HEK293 (cell line): ENCODE results near the gene DHX16.

Source experiments
- CTCF ChIA-PET: fragments of 350-600 bp; formaldehyde crosslinking; extraction: SDS; loops from one replicate; lab custom pipeline; 2021; ENCODE audit warnings: antibody characterized with exemption; lab: Yijun Ruan, JAX
- POLR2A ChIA-PET: fragments of 300-600 bp; formaldehyde crosslinking; extraction: SDS; loops from one replicate; lab custom pipeline; 2020; ENCODE audit warnings: antibody characterized with exemption, inconsistent platforms; lab: Yijun Ruan, JAX
- H3K27ac ChIP-seq: fragments of 200-500 bp; sonication (Bioruptor generic); 2 replicates; pipeline ENCODE4 v1.5.1; 2014; ENCODE audit warnings: low read depth, low read length, control low read depth, inconsistent platforms; ENCODE audit errors: extremely low read depth
- H3K36me3 ChIP-seq, 2 experiments: fragments of 200-500 bp in 1 of 2; sonication (Bioruptor generic) in 1 of 2; 1 replicate in 1 of 2; 2 replicates in 1 of 2; pipeline ENCODE4 v1.5.1; 2014 to 2017; ENCODE audit warnings: inconsistent platforms in 2 of 2, low read length in 2 of 2; ENCODE audit not compliant: control insufficient read depth in 2 of 2, insufficient read depth in 1 of 2
- H3K4me1 ChIP-seq: fragments of 200-500 bp; sonication (Bioruptor generic); 2 replicates; pipeline ENCODE4 v1.5.1; 2014; ENCODE audit warnings: mild to moderate bottlenecking, low read length, inconsistent platforms; ENCODE audit not compliant: control insufficient read depth, insufficient read depth
- H3K4me3 ChIP-seq: 2 replicates; pipeline ENCODE4 v1.5.1; 2011; ENCODE audit warnings: low read depth, mild to moderate bottlenecking, control low read depth, low read length, moderate library complexity
- H3K9me3 ChIP-seq: fragments of 200-500 bp; sonication (Bioruptor generic); 2 replicates; pipeline ENCODE4 v1.5.1; 2014; ENCODE audit warnings: low read depth, low read length, inconsistent platforms; ENCODE audit not compliant: control insufficient read depth, insufficient read depth
- KLF1 ChIP-seq: fragments of 450-650 bp; formaldehyde crosslinking; IDR thresholded peaks from 2 replicates; pipeline ENCODE4 v1.5.1; 2016; ENCODE audit warnings: missing biosample characterization, missing genetic modification characterization
- KLF8 ChIP-seq: fragments of 450-650 bp; formaldehyde crosslinking; IDR thresholded peaks from 2 replicates; pipeline ENCODE4 v1.5.1; 2016; ENCODE audit warnings: missing biosample characterization, missing genetic modification characterization
- PRDM4 ChIP-seq: fragments of 450-650 bp; formaldehyde crosslinking; IDR thresholded peaks from 2 replicates; pipeline ENCODE4 v1.5.1; 2017; ENCODE audit warnings: missing biosample characterization, missing genetic modification characterization
- YY1 ChIP-seq: fragments of 450-650 bp; formaldehyde crosslinking; IDR thresholded peaks from 2 replicates; pipeline ENCODE4 v1.5.1; 2018; ENCODE audit warnings: missing biosample characterization, missing genetic modification characterization
- ZBTB20 ChIP-seq: fragments of 450-650 bp; formaldehyde crosslinking; IDR thresholded peaks from 2 replicates; pipeline ENCODE4 v1.5.1; 2016; ENCODE audit warnings: missing biosample characterization, missing genetic modification characterization
- ZFP37 ChIP-seq: fragments of 450-650 bp; formaldehyde crosslinking; IDR thresholded peaks from 2 replicates; pipeline ENCODE4 v1.5.1; 2016; ENCODE audit warnings: missing biosample characterization, missing genetic modification characterization
- ZFP69B ChIP-seq: fragments of 450-650 bp; formaldehyde crosslinking; IDR thresholded peaks from 2 replicates; pipeline ENCODE4 v1.5.1; 2016; ENCODE audit warnings: missing biosample characterization, missing genetic modification characterization
- ZIC2 ChIP-seq: fragments of 450-650 bp; formaldehyde crosslinking; IDR thresholded peaks from 2 replicates; pipeline ENCODE4 v1.5.1; 2016; ENCODE audit warnings: missing biosample characterization, missing genetic modification characterization
- ZNF138 ChIP-seq: fragments of 450-650 bp; formaldehyde crosslinking; IDR thresholded peaks from 2 replicates; pipeline ENCODE4 v1.5.1; 2016; ENCODE audit warnings: missing biosample characterization, missing genetic modification characterization, borderline replicate concordance
- ZNF2 ChIP-seq: fragments of 450-650 bp; formaldehyde crosslinking; IDR thresholded peaks from 2 replicates; pipeline ENCODE4 v1.5.1; 2016; ENCODE audit warnings: missing biosample characterization, missing genetic modification characterization
- ZNF324 ChIP-seq: fragments of 450-650 bp; formaldehyde crosslinking; IDR thresholded peaks from 2 replicates; pipeline ENCODE4 v1.5.1; 2016; ENCODE audit warnings: missing biosample characterization, missing genetic modification characterization
- ZNF394 ChIP-seq: fragments of 450-650 bp; formaldehyde crosslinking; IDR thresholded peaks from 2 replicates; pipeline ENCODE4 v1.5.1; 2016; ENCODE audit warnings: missing biosample characterization, missing genetic modification characterization, mild to moderate bottlenecking, moderate library complexity, borderline replicate concordance
- ZNF560 ChIP-seq: fragments of 450-650 bp; formaldehyde crosslinking; IDR thresholded peaks from 2 replicates; pipeline ENCODE4 v1.5.1; 2017; ENCODE audit warnings: missing biosample characterization, missing genetic modification characterization, borderline replicate concordance
- ZNF629 ChIP-seq: fragments of 450-650 bp; formaldehyde crosslinking; IDR thresholded peaks from 2 replicates; pipeline ENCODE4 v1.5.1; 2017; ENCODE audit warnings: missing biosample characterization, missing genetic modification characterization
- ZNF692 ChIP-seq: fragments of 450-650 bp; formaldehyde crosslinking; IDR thresholded peaks from 2 replicates; pipeline ENCODE4 v1.5.1; 2016; ENCODE audit warnings: missing biosample characterization, missing genetic modification characterization
- TF ChIP-seq, protein P1 (sequence below): fragments of 450-650 bp; formaldehyde crosslinking; IDR thresholded peaks from 2 replicates; pipeline ENCODE4 v1.5.1; 2016; ENCODE audit warnings: missing biosample characterization, missing genetic modification characterization
- TF ChIP-seq, protein P2 (sequence below): fragments of 450-650 bp; formaldehyde crosslinking; IDR thresholded peaks from 2 replicates; pipeline ENCODE4 v1.5.1; 2016; ENCODE audit warnings: missing biosample characterization, missing genetic modification characterization
- TF ChIP-seq, protein P3 (sequence below): fragments of 450-650 bp; formaldehyde crosslinking; conservative IDR thresholded peaks from 2 replicates; pipeline ENCODE4 v1.5.1; 2016; ENCODE audit warnings: low read depth, missing biosample characterization, missing genetic modification characterization
- TF ChIP-seq, protein P4 (sequence below): fragments of 450-650 bp; formaldehyde crosslinking; IDR thresholded peaks from 2 replicates; pipeline ENCODE4 v1.5.1; 2016; ENCODE audit warnings: missing biosample characterization, missing genetic modification characterization

Gene DHX16

DNA sequence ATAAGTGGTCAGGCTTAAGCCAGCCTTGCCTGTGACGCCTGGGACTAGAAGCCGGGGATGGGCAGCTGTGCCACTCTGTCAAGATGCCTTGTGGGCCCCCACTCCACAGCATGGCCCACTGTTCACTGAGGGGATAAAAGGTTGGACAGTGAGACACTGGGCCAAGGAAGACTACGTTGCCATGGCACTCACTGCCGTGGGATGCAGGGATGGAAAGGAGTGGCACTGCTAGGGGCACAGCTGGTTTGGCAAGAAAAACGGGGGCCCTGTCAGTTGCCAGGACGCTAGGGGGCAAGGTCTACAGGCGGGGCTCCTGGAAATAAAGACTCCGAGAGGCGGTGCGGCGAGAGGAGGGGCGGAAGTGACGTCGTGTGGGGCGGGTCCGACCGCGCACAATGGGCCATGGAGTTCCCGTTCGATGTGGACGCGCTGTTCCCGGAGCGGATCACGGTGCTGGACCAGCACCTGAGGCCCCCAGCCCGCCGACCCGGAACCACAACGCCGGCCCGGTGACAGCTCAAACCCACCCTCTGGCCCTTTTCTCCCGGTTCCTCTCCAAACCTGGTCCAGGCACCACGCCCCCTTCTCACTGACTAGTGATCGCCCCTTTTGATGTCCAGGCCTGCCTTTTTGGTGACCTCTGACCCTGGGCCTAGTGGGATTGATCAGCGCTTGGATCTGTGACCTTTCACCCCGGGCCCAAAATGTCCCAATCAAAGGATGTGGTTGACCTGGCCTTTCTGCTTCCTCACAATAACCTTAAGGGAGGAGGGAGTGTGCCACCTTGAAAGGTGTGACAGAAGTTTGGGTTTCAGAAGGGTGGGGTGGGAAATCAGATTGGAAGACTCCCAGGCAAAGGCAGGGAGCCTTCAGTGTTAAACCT, 46.1 kb downstream of the DHX16 start, which contains the start of gene ATAT1:
TSS of gene ATAT1 (plus strand) at position 391 of the 883 bp plus-strand sequence.
- H3K36me3 ChIP-seq: peaks cover 59 to 84% of the 10 kb centered on the region in 2 experiments; a peak in 2 of 3 replicates
- H3K27ac ChIP-seq: peak within 1 kb of the TSS; percentile 76
- no peaks in the 10 kb centered on the region; the same call in 1 of the 2 replicates for H3K4me1 ChIP-seq
- CTCF ChIA-PET: interaction anchor here (0.6 to 1.0 kb wide), 4 partner anchors 9 to 97 kb away, joined by 3 to 4 read pairs (median 4); partner anchors contain the start of gene MRPS18B
- no peaks in the 10 kb centered on the region for H3K9me3 ChIP-seq
- POLR2A ChIA-PET: interaction anchor here (1.0 to 2.0 kb wide), 5 partner anchors 9 to 90 kb away, joined by 3 to 15 read pairs (median 11); partner anchors contain the start of genes MDC1, MRPS18B and PPP1R10
- H3K4me3 ChIP-seq: peak within 1 kb of the TSS; percentile 77
- TF ChIP-seq, protein P1, sequence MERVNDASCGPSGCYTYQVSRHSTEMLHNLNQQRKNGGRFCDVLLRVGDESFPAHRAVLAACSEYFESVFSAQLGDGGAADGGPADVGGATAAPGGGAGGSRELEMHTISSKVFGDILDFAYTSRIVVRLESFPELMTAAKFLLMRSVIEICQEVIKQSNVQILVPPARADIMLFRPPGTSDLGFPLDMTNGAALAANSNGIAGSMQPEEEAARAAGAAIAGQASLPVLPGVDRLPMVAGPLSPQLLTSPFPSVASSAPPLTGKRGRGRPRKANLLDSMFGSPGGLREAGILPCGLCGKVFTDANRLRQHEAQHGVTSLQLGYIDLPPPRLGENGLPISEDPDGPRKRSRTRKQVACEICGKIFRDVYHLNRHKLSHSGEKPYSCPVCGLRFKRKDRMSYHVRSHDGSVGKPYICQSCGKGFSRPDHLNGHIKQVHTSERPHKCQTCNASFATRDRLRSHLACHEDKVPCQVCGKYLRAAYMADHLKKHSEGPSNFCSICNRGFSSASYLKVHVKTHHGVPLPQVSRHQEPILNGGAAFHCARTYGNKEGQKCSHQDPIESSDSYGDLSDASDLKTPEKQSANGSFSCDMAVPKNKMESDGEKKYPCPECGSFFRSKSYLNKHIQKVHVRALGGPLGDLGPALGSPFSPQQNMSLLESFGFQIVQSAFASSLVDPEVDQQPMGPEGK: peak; percentile 96
- TF ChIP-seq ZBTB20 (tag by site-specific recombination) (peak; percentile 60), PRDM4 (tag by site-specific recombination) (no peak), ZNF692 (tag by site-specific recombination) (peak; percentile 96), ZFP69B (peak; percentile 95), ZFP37 (tag by site-specific recombination) (peak; percentile 73), ZNF324 (tag by site-specific recombination) (peak; percentile 66; the same call in 1 of the 2 replicates), ZNF394 (tag by site-specific recombination) (0 out of 2 replicates have a peak, but pooled peaks have one; percentile 35), YY1 (peak; percentile 48; the same call in 1 of the 2 replicates), ZNF560 (no peak), KLF8 (tag by site-specific recombination) (peak; percentile 89), ZNF2 (tag by site-specific recombination) (peak; percentile 61; the same call in 1 of the 2 replicates), ZNF138 (tag by site-specific recombination) (no peak), ZIC2 (tag by site-specific recombination) (peak; percentile 31; the same call in 1 of the 2 replicates), KLF1 (peak; percentile 71; the same call in 1 of the 2 replicates), ZNF629 (tag by site-specific recombination) (peak; percentile 73)
- TF ChIP-seq, protein P2, sequence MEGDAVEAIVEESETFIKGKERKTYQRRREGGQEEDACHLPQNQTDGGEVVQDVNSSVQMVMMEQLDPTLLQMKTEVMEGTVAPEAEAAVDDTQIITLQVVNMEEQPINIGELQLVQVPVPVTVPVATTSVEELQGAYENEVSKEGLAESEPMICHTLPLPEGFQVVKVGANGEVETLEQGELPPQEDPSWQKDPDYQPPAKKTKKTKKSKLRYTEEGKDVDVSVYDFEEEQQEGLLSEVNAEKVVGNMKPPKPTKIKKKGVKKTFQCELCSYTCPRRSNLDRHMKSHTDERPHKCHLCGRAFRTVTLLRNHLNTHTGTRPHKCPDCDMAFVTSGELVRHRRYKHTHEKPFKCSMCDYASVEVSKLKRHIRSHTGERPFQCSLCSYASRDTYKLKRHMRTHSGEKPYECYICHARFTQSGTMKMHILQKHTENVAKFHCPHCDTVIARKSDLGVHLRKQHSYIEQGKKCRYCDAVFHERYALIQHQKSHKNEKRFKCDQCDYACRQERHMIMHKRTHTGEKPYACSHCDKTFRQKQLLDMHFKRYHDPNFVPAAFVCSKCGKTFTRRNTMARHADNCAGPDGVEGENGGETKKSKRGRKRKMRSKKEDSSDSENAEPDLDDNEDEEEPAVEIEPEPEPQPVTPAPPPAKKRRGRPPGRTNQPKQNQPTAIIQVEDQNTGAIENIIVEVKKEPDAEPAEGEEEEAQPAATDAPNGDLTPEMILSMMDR (tag by site-specific recombination): peak; percentile 89
- TF ChIP-seq, protein P3, sequence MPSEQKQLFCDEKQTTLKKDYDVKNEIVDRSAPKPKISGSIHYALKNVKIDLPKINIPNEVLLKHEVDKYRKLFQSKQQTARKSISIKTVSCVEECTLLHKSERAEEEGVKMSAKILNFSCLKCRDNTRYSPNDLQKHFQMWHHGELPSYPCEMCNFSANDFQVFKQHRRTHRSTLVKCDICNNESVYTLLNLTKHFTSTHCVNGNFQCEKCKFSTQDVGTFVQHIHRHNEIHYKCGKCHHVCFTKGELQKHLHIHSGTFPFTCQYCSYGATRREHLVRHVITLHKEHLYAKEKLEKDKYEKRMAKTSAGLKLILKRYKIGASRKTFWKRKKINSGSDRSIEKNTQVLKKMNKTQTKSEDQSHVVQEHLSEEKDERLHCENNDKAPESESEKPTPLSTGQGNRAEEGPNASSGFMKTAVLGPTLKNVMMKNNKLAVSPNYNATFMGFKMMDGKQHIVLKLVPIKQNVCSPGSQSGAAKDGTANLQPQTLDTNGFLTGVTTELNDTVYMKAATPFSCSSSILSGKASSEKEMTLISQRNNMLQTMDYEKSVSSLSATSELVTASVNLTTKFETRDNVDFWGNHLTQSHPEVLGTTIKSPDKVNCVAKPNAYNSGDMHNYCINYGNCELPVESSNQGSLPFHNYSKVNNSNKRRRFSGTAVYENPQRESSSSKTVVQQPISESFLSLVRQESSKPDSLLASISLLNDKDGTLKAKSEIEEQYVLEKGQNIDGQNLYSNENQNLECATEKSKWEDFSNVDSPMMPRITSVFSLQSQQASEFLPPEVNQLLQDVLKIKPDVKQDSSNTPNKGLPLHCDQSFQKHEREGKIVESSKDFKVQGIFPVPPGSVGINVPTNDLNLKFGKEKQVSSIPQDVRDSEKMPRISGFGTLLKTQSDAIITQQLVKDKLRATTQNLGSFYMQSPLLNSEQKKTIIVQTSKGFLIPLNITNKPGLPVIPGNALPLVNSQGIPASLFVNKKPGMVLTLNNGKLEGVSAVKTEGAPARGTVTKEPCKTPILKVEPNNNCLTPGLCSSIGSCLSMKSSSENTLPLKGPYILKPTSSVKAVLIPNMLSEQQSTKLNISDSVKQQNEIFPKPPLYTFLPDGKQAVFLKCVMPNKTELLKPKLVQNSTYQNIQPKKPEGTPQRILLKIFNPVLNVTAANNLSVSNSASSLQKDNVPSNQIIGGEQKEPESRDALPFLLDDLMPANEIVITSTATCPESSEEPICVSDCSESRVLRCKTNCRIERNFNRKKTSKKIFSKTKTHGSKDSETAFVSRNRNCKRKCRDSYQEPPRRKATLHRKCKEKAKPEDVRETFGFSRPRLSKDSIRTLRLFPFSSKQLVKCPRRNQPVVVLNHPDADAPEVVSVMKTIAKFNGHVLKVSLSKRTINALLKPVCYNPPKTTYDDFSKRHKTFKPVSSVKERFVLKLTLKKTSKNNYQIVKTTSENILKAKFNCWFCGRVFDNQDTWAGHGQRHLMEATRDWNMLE: peak; percentile 59
- TF ChIP-seq, protein P4, sequence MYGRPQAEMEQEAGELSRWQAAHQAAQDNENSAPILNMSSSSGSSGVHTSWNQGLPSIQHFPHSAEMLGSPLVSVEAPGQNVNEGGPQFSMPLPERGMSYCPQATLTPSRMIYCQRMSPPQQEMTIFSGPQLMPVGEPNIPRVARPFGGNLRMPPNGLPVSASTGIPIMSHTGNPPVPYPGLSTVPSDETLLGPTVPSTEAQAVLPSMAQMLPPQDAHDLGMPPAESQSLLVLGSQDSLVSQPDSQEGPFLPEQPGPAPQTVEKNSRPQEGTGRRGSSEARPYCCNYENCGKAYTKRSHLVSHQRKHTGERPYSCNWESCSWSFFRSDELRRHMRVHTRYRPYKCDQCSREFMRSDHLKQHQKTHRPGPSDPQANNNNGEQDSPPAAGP (tag by site-specific recombination): peak; percentile 87
